ENCODE measurements around the gene KIAA0513. TPM values are rescaled to one million over a fixed set of nuclear protein-coding genes. Genes with fewer than 3 reads are reported as not detected.
"Not testable (repeated sequence)": the region's sequence is repeated elsewhere in the genome, so short reads cannot be mapped to it uniquely, and the experiment has no call there.

Gene KIAA0513
- total and polyA plus RNA-seq, 5 donors from 2014 or later, result 1.5 to 7.5 (median 3.3) TPM

GRCh38 chr16:85123441-85123840 is 95.8 kb downstream of the KIAA0513 start:
- H3K27me3 ChIP-seq (ENCODE audit: control insufficient read depth, insufficient read depth, low read length); H3K27me3 Mint-ChIP-seq; H3K4me3 ChIP-seq (ENCODE audit: low read depth, low read length); H3K4me1 ChIP-seq (ENCODE audit: control insufficient read depth, insufficient read depth, low read length, poor library complexity, severe bottlenecking); ATAC-seq (ENCODE audit: low read depth in 2 of 2); H3K9me3 Mint-ChIP-seq; H3K4me3 Mint-ChIP-seq; H3K36me3 Mint-ChIP-seq; H3K27ac ChIP-seq (ENCODE audit: insufficient read depth, low read length, poor library complexity, severe bottlenecking); H3K27ac Mint-ChIP-seq; H3K9me3 ChIP-seq (ENCODE audit: control insufficient read depth in 2 of 2, low read length in 2 of 2); DNase-seq; H3K36me3 ChIP-seq (ENCODE audit: control insufficient read depth, insufficient read depth, low read length); H3K4me1 Mint-ChIP-seq: not testable (repeated sequence)

GRCh38 chr16:85123891-85124635 is 96.5 kb downstream of the KIAA0513 start:
- no peaks in the 10 kb centered on the region for H3K36me3 ChIP-seq (ENCODE audit: control insufficient read depth, insufficient read depth, low read length)
- no peak overlapping the region for H3K4me3 ChIP-seq (ENCODE audit: low read depth, low read length)
- H3K4me1 Mint-ChIP-seq, result no peaks in the 10 kb centered on the region
- no peak overlapping the region for H3K27ac Mint-ChIP-seq
- no peaks in the 10 kb centered on the region for H3K4me1 ChIP-seq (ENCODE audit: control insufficient read depth, insufficient read depth, low read length, poor library complexity, severe bottlenecking)
- H3K4me3 Mint-ChIP-seq, result no peak overlapping the region
- H3K9me3 ChIP-seq (ENCODE audit: control insufficient read depth in 2 of 2, low read length in 2 of 2), result no peaks in the 10 kb centered on the region
- no peak for DNase-seq
- ATAC-seq (ENCODE audit: low read depth in 2 of 2), result no peak
- no peaks in the 10 kb centered on the region for H3K36me3 Mint-ChIP-seq
- H3K27me3 ChIP-seq (ENCODE audit: control insufficient read depth, insufficient read depth, low read length), result no peaks in the 10 kb centered on the region
- H3K27ac ChIP-seq (ENCODE audit: insufficient read depth, low read length, poor library complexity, severe bottlenecking), result no peak overlapping the region
- no peaks in the 10 kb centered on the region for H3K27me3 Mint-ChIP-seq
- no peaks in the 10 kb centered on the region for H3K9me3 Mint-ChIP-seq

- Histone ChIP-seq H3K9me3 (ENCODE audit: control insufficient read depth in 2 of 2, low read length in 2 of 2) (no peaks in the 10 kb centered on the region), H3K4me1 (ENCODE audit: control insufficient read depth, insufficient read depth, low read length, poor library complexity, severe bottlenecking) (no peaks in the 10 kb centered on the region), H3K27me3 (ENCODE audit: control insufficient read depth, insufficient read depth, low read length) (no peaks in the 10 kb centered on the region), H3K36me3 (ENCODE audit: control insufficient read depth, insufficient read depth, low read length) (no peaks in the 10 kb centered on the region), H3K4me3 (ENCODE audit: low read depth, low read length) (no peak overlapping the region), H3K27ac (ENCODE audit: insufficient read depth, low read length, poor library complexity, severe bottlenecking) (no peak overlapping the region)
- Mint-ChIP-seq H3K9me3 (no peaks in the 10 kb centered on the region), H3K36me3 (no peaks in the 10 kb centered on the region), H3K27ac (peak overlapping the region in 1 of 3 donors; percentile 56), H3K4me3 (no peak overlapping the region), H3K27me3 (no peaks in the 10 kb centered on the region), H3K4me1 (no peaks in the 10 kb centered on the region)
- ATAC-seq (ENCODE audit: low read depth in 2 of 2), result no peak
- DNase-seq, result no peak
These were observed 97.2 kb downstream of the KIAA0513 start for GRCh38 chr16:85124636-85125346.

GRCh38 chr16:85125570-85126393 is 98.2 kb downstream of the KIAA0513 start:
- no peak overlapping the region for H3K4me3 ChIP-seq (ENCODE audit: low read depth, low read length)
- Mint-ChIP-seq H3K27ac (no peak overlapping the region), H3K36me3 (no peaks in the 10 kb centered on the region), H3K4me3 (no peak overlapping the region), H3K27me3 (no peaks in the 10 kb centered on the region), H3K4me1 (no peaks in the 10 kb centered on the region), H3K9me3 (no peaks in the 10 kb centered on the region)
- H3K27ac ChIP-seq (ENCODE audit: insufficient read depth, low read length, poor library complexity, severe bottlenecking), result no peak overlapping the region
- no peaks in the 10 kb centered on the region for H3K27me3 ChIP-seq (ENCODE audit: control insufficient read depth, insufficient read depth, low read length)
- no peak for DNase-seq
- H3K4me1 ChIP-seq (ENCODE audit: control insufficient read depth, insufficient read depth, low read length, poor library complexity, severe bottlenecking), result no peaks in the 10 kb centered on the region
- no peaks in the 10 kb centered on the region for H3K9me3 ChIP-seq (ENCODE audit: control insufficient read depth in 2 of 2, low read length in 2 of 2)
- ATAC-seq (ENCODE audit: low read depth in 2 of 2), result no peak
- H3K36me3 ChIP-seq (ENCODE audit: control insufficient read depth, insufficient read depth, low read length), result no peaks in the 10 kb centered on the region

- Histone ChIP-seq H3K9me3 (ENCODE audit: control insufficient read depth in 2 of 2, low read length in 2 of 2) (no peaks in the 10 kb centered on the region), H3K27me3 (ENCODE audit: control insufficient read depth, insufficient read depth, low read length) (no peaks in the 10 kb centered on the region), H3K27ac (ENCODE audit: insufficient read depth, low read length, poor library complexity, severe bottlenecking) (no peak overlapping the region), H3K4me1 (ENCODE audit: control insufficient read depth, insufficient read depth, low read length, poor library complexity, severe bottlenecking) (no peaks in the 10 kb centered on the region), H3K4me3 (ENCODE audit: low read depth, low read length) (no peak overlapping the region), H3K36me3 (ENCODE audit: control insufficient read depth, insufficient read depth, low read length) (no peaks in the 10 kb centered on the region)
- no peaks in the 10 kb centered on the region for H3K4me1 Mint-ChIP-seq
- H3K36me3 Mint-ChIP-seq, result no peaks in the 10 kb centered on the region
- ATAC-seq (ENCODE audit: low read depth in 2 of 2) (no peak), DNase-seq (no peak)
- H3K27ac Mint-ChIP-seq, result no peak overlapping the region
- H3K4me3 Mint-ChIP-seq, result no peak overlapping the region
- H3K27me3 Mint-ChIP-seq, result no peaks in the 10 kb centered on the region
- no peaks in the 10 kb centered on the region for H3K9me3 Mint-ChIP-seq
These were observed 98.8 kb downstream of the KIAA0513 start for GRCh38 chr16:85126394-85126704.

GRCh38 chr16:85126705-85127378 is 99.2 kb downstream of the KIAA0513 start:
- Mint-ChIP-seq H3K36me3 (no peaks in the 10 kb centered on the region), H3K27ac (no peak overlapping the region), H3K9me3 (no peaks in the 10 kb centered on the region), H3K4me3 (no peak overlapping the region), H3K4me1 (no peaks in the 10 kb centered on the region), H3K27me3 (no peaks in the 10 kb centered on the region)
- no peak for ATAC-seq (ENCODE audit: low read depth in 2 of 2)
- Histone ChIP-seq H3K9me3 (ENCODE audit: control insufficient read depth in 2 of 2, low read length in 2 of 2) (no peaks in the 10 kb centered on the region), H3K36me3 (ENCODE audit: control insufficient read depth, insufficient read depth, low read length) (no peaks in the 10 kb centered on the region), H3K27ac (ENCODE audit: insufficient read depth, low read length, poor library complexity, severe bottlenecking) (no peak overlapping the region), H3K4me3 (ENCODE audit: low read depth, low read length) (no peak overlapping the region), H3K4me1 (ENCODE audit: control insufficient read depth, insufficient read depth, low read length, poor library complexity, severe bottlenecking) (no peaks in the 10 kb centered on the region), H3K27me3 (ENCODE audit: control insufficient read depth, insufficient read depth, low read length) (no peaks in the 10 kb centered on the region)
- no peak for DNase-seq

- H3K27ac Mint-ChIP-seq, result peak overlapping the region in 1 of 3 donors; percentile 64
- H3K4me1 Mint-ChIP-seq, result no peaks in the 10 kb centered on the region
- H3K36me3 Mint-ChIP-seq, result no peaks in the 10 kb centered on the region
- Histone ChIP-seq H3K27ac (ENCODE audit: insufficient read depth, low read length, poor library complexity, severe bottlenecking) (no peak overlapping the region), H3K4me1 (ENCODE audit: control insufficient read depth, insufficient read depth, low read length, poor library complexity, severe bottlenecking) (no peaks in the 10 kb centered on the region), H3K9me3 (ENCODE audit: control insufficient read depth in 2 of 2, low read length in 2 of 2) (no peaks in the 10 kb centered on the region), H3K4me3 (ENCODE audit: low read depth, low read length) (no peak overlapping the region), H3K27me3 (ENCODE audit: control insufficient read depth, insufficient read depth, low read length) (no peaks in the 10 kb centered on the region), H3K36me3 (ENCODE audit: control insufficient read depth, insufficient read depth, low read length) (no peaks in the 10 kb centered on the region)
- no peak overlapping the region for H3K4me3 Mint-ChIP-seq
- no peaks in the 10 kb centered on the region for H3K27me3 Mint-ChIP-seq
- H3K9me3 Mint-ChIP-seq, result no peaks in the 10 kb centered on the region
- DNase-seq (no peak), ATAC-seq (ENCODE audit: low read depth in 2 of 2) (no peak)
These were observed 99.8 kb downstream of the KIAA0513 start for GRCh38 chr16:85127379-85127723.
